ENCODE data around the gene SPINK9. TPM values are rescaled to one million over a fixed set of nuclear protein-coding genes. Genes with fewer than 3 reads are reported as not detected.

SPINK9 gene
- total RNA-seq, 1 experiment from 2014 or later: not detected

GRCh38 chr5:148347706-148348105 lies 12.3 kb downstream of the SPINK9 start:
- H4K8ac ChIP-seq (replicated peaks; ENCODE audit: insufficient read length, low read depth, low read length): no peak overlapping the region
- H3K4me2 ChIP-seq (ENCODE audit: insufficient read depth, insufficient read length, low read length): no peak overlapping the region
- no peaks in the 10 kb centered on the region for H3K79me1 ChIP-seq (ENCODE audit: insufficient read depth, low read depth, low read length, poor library complexity, severe bottlenecking)
- H3K56ac ChIP-seq (ENCODE audit: insufficient read length, low read depth, low read length): no peak overlapping the region
- H2BK12ac ChIP-seq (ENCODE audit: insufficient read length, low read depth, low read length): no peak overlapping the region
- no peak overlapping the region for H3K18ac ChIP-seq (ENCODE audit: insufficient read length, low read depth, low read length)
- no peak for TF ChIP-seq CTCF (conservative IDR thresholded peaks at IDR 0.05)
- no peaks in the 10 kb centered on the region for H3K27me3 ChIP-seq (ENCODE audit: insufficient read depth, low read length)
- no peak overlapping the region for H3T11ph ChIP-seq (ENCODE audit: low read length)
- Mint-ChIP-seq H3K27ac (no peak overlapping the region), H3K4me3 (no peak overlapping the region), H3K27me3 (ENCODE audit: low read depth) (no peaks in the 10 kb centered on the region), H3K36me3 (ENCODE audit: insufficient read depth in 1 of 3, low read depth in 3 of 3) (no peaks in the 10 kb centered on the region), H3K9me3 (no peaks in the 10 kb centered on the region), H3K4me1 (0 out of 4 replicates have a peak, but pooled peaks cover 0 to 6% of the 10 kb centered on the region in 2 experiments)
- no peaks in the 10 kb centered on the region for H3K23me2 ChIP-seq (ENCODE audit: insufficient read length, low read depth, low read length, poor library complexity, severe bottlenecking)
- H4K91ac ChIP-seq (ENCODE audit: insufficient read length, low read depth, low read length): no peak overlapping the region
- WGBS (ENCODE audit: extremely low coverage, insufficient read length, low lambda C conversion rate): no CpG with 5 or more reads among the region's 1 CpG
- H4K20me1 ChIP-seq (ENCODE audit: control insufficient read depth, insufficient read depth, insufficient read length): no peaks in the 10 kb centered on the region
- H3K4ac ChIP-seq (ENCODE audit: low read depth, low read length): no peak overlapping the region
- no peak overlapping the region for H3K14ac ChIP-seq (ENCODE audit: insufficient read depth, low read length)
- H3K9ac ChIP-seq (ENCODE audit: extremely low read depth, insufficient read length, low read length): no peak overlapping the region
- H2BK15ac ChIP-seq (ENCODE audit: low read depth, low read length): no peak overlapping the region
- DNase-seq: no peak
- H2BK5ac ChIP-seq (ENCODE audit: insufficient read length, low read length): no peak overlapping the region
- H3K4me1 ChIP-seq (ENCODE audit: insufficient read depth, low read length): no peaks in the 10 kb centered on the region
- H2AK5ac ChIP-seq (ENCODE audit: insufficient read length, low read length): no peak overlapping the region
- no peak overlapping the region for H3K23ac ChIP-seq (ENCODE audit: insufficient read length, low read depth, low read length)
- no peak overlapping the region for H2BK20ac ChIP-seq (ENCODE audit: low read depth, low read length, poor library complexity, severe bottlenecking)
- no peaks in the 10 kb centered on the region for H3K9me3 ChIP-seq (ENCODE audit: control insufficient read depth, low read depth, low read length)
- no peak overlapping the region for H4K5ac ChIP-seq (ENCODE audit: insufficient read length, low read depth, low read length)
- no peaks in the 10 kb centered on the region for H3K79me2 ChIP-seq (ENCODE audit: insufficient read depth, low read length)
- no peak overlapping the region for H2AFZ ChIP-seq (ENCODE audit: low read length)
- no peak overlapping the region for H2BK120ac ChIP-seq (ENCODE audit: low read depth, low read length, poor library complexity, severe bottlenecking)
- no peak overlapping the region for H3K27ac ChIP-seq (ENCODE audit: insufficient read length, low read depth, low read length)

Data from H9 (cell line).